ENCODE data around the gene SLC41A1. TPM values are rescaled to one million over a fixed set of nuclear protein-coding genes. Genes with fewer than 3 reads are reported as not detected.
A peak's percentile ranks its signal among the peaks of the same experiment; 100 is the strongest.

The SLC41A1 gene
- total RNA-seq, 3 donors from 2014 or later, result 2.1 to 25.0 (median 4.9) TPM

- Histone ChIP-seq H3K4me1 (ENCODE audit: low read depth) (no peaks in the 10 kb centered on the region), H3K9me3 (no peaks in the 10 kb centered on the region), H3K4me3 (no peak overlapping the region), H3K36me3 (ENCODE audit: low read depth) (no peaks in the 10 kb centered on the region)
- TF ChIP-seq CTCF (IDR thresholded peaks at IDR 0.05), result no peak
- intact Hi-C loops (cut with DNase I, micrococcal nuclease), result loop anchor here (5.0 to 10.0 kb wide), 3 partner anchors 122 to 312 kb away; no protein-coding TSS in a partner anchor
- no peak for DNase-seq
- no peak for ATAC-seq
Observed at GRCh38 chr1:205792961-205793673, 19.9 kb downstream of the SLC41A1 start.

GRCh38 chr1:205792481-205792881 is 20.5 kb downstream of the SLC41A1 start:
- intact Hi-C loops (cut with DNase I, micrococcal nuclease), result loop anchor here (5.0 to 10.0 kb wide), 3 partner anchors 122 to 312 kb away; no protein-coding TSS in a partner anchor
- DNase-seq (no peak), ATAC-seq (no peak)
- H3K36me3 ChIP-seq (ENCODE audit: low read depth), result no peaks in the 10 kb centered on the region
- TF ChIP-seq CTCF (IDR thresholded peaks at IDR 0.05), result no peak
- H3K4me3 ChIP-seq, result no peak overlapping the region
- H3K9me3 ChIP-seq, result no peaks in the 10 kb centered on the region
- H3K4me1 ChIP-seq (ENCODE audit: low read depth), result no peaks in the 10 kb centered on the region

DNA sequence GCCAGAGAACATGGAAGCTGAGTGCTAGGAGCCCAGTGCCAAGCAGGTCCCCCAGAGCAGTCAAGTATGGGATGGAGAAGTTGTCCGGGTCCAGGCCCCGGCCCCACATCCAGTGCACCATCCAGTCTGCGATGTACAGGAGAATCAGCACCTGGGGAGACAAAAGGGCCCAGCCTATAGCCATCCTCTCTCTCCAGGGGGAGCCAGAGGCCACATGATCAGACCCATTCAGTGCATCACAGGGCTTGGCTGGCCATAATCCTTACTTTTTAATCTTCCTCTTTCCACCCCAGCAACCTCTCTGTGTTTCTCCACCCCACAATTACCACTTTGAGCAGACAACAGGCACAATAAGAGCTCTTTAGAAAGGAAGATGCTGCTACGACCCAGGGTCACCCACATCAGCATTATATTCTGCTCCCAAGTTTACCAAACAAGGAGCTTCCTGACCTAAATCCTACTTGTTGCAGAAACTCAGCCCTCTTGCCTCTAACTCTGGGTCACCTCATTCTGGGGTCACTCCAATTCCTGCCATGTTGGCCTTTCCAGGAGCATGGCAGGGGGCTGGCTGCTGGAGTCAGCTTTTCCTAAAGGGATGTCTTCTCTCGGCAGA is 21.3 kb downstream of the SLC41A1 start:
- H3K4me1 ChIP-seq (ENCODE audit: low read depth), result no peaks in the 10 kb centered on the region
- no peaks in the 10 kb centered on the region for H3K9me3 ChIP-seq
- ATAC-seq (peak; percentile 89), DNase-seq (peak in 2 of 3 donors; percentile 72 to 85)
- no peak overlapping the region for H3K4me3 ChIP-seq
- no peaks in the 10 kb centered on the region for H3K36me3 ChIP-seq (ENCODE audit: low read depth)
- peak; percentile 63 for TF ChIP-seq CTCF (IDR thresholded peaks at IDR 0.05)
- intact Hi-C loops (cut with DNase I, micrococcal nuclease), result loop anchor here (5.0 to 10.0 kb wide), 3 partner anchors 123 to 313 kb away; no protein-coding TSS in a partner anchor

DNA sequence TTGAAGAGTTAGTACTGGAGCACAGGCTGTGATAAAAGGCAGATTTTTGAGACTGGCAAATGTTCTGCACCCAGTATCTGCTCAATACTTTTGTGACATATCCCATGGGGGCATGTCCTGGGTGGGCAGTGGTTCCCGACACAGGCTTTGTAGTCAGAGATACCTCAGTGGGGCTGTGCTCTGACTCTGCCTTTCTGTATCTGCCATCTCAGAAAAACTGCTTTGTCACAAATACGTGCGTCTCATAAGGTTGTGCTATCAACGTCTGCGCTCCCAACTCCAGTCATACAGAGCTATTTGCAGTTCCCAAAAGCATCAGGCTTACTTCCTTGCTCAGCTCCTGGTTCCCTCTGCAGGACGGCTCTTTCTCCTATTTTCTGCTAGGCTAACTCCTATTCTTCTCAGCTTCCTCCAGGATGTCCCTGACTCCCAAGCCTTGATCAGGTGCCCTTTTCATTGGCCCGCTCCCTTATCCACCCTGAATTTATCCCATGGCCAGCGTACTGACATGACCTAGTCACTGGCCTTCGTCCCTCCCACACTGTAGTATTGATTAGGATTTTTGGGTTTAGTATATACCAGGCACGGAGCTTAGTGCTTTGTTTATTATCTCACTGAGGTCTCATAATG is 25.6 kb downstream of the SLC41A1 start:
- TF ChIP-seq CTCF (IDR thresholded peaks at IDR 0.05), result no peak
- intact Hi-C loops (cut with DNase I, micrococcal nuclease), result no loop called here
- no peaks in the 10 kb centered on the region for H3K36me3 ChIP-seq (ENCODE audit: low read depth)
- H3K9me3 ChIP-seq, result no peaks in the 10 kb centered on the region
- H3K4me3 ChIP-seq, result no peak overlapping the region
- DNase-seq (no peak), ATAC-seq (no peak)
- no peaks in the 10 kb centered on the region for H3K4me1 ChIP-seq (ENCODE audit: low read depth)

- no peaks in the 10 kb centered on the region for H3K36me3 ChIP-seq (ENCODE audit: low read depth)
- ATAC-seq (peak; percentile 27), DNase-seq (peak in 1 of 3 donors; percentile 25)
- no peaks in the 10 kb centered on the region for H3K9me3 ChIP-seq
- TF ChIP-seq CTCF (IDR thresholded peaks at IDR 0.05), result no peak
- intact Hi-C loops (cut with DNase I, micrococcal nuclease), result no loop called here
- no peaks in the 10 kb centered on the region for H3K4me1 ChIP-seq (ENCODE audit: low read depth)
- H3K4me3 ChIP-seq, result no peak overlapping the region
Observed at GRCh38 chr1:205786601-205787000, 26.4 kb downstream of the SLC41A1 start.

Measured in mucosa of descending colon (tissue), 3 donors.